ENCODE measurements around the gene MAEA.

Gene MAEA

GRCh38 chr4:1317177-1318045, 27.7 kb downstream of the MAEA start:
- Histone ChIP-seq H3K9me3 (ENCODE audit: control insufficient read depth, low read length) (no peaks in the 10 kb centered on the region), H4K91ac (ENCODE audit: low read length) (peak overlapping the region; percentile 72), H2BK12ac (ENCODE audit: low read length in 2 of 2) (no peak overlapping the region), H3K14ac (ENCODE audit: low read length in 2 of 2) (peak overlapping the region in 1 of 2 experiments; percentile 56), H3K79me1 (replicated peaks; ENCODE audit: low read length, poor library complexity, severe bottlenecking) (peaks cover 59% of the 10 kb centered on the region), H3K27ac (ENCODE audit: low read length, poor library complexity, severe bottlenecking) (no peak overlapping the region), H3K4me1 (ENCODE audit: control insufficient read depth, insufficient read depth, low read depth, low read length) (peaks cover 2% of the 10 kb centered on the region), H2AK5ac (ENCODE audit: low read length, severe bottlenecking) (no peak overlapping the region), H3K4ac (ENCODE audit: low read depth in 1 of 2, low read length in 2 of 2) (no peak overlapping the region), H2BK15ac (ENCODE audit: low read depth, poor library complexity, severe bottlenecking) (no peak overlapping the region), H2AFZ (ENCODE audit: low read depth, low read length) (no peak overlapping the region), H2BK5ac (ENCODE audit: low read depth, low read length, poor library complexity, severe bottlenecking) (no peak overlapping the region), H3K4me2 (ENCODE audit: low read length, poor library complexity, severe bottlenecking) (no peak overlapping the region), H4K8ac (ENCODE audit: low read length) (no peak overlapping the region), H3K9ac (ENCODE audit: low read length) (no peak overlapping the region), H3K4me3 (ENCODE audit: insufficient read depth in 1 of 2, low read depth in 1 of 2, low read length in 2 of 2) (peak overlapping the region in 1 of 2 experiments; percentile 9), H3K18ac (ENCODE audit: low read depth in 1 of 2, low read length in 2 of 2) (no peak overlapping the region), H3K23ac (ENCODE audit: low read length in 2 of 2) (peak overlapping the region in 1 of 2 experiments; percentile 14), H3K27me3 (ENCODE audit: control insufficient read depth in 1 of 2, insufficient read depth in 1 of 2, low read length in 2 of 2) (no peaks in the 10 kb centered on the region), H3K36me3 (ENCODE audit: control insufficient read depth in 1 of 2, insufficient read depth in 2 of 2, low read depth in 1 of 2, low read length in 2 of 2) (peaks cover 78 to 82% of the 10 kb centered on the region in 2 experiments), H2BK120ac (ENCODE audit: low read depth, low read length) (no peak overlapping the region)
- DNase-seq, result no peak
- 97% methylated on average over 29 of the region's 29 CpGs for WGBS

GRCh38 chr4:1318046-1318375, 28.3 kb downstream of the MAEA start:
- Histone ChIP-seq H3K4me3 (ENCODE audit: insufficient read depth in 1 of 2, low read depth in 1 of 2, low read length in 2 of 2) (no peak overlapping the region), H3K27ac (ENCODE audit: low read length, poor library complexity, severe bottlenecking) (no peak overlapping the region), H3K14ac (ENCODE audit: low read length in 2 of 2) (no peak overlapping the region), H3K4ac (ENCODE audit: low read depth in 1 of 2, low read length in 2 of 2) (no peak overlapping the region), H3K4me2 (ENCODE audit: low read length, poor library complexity, severe bottlenecking) (no peak overlapping the region), H2BK15ac (ENCODE audit: low read depth, poor library complexity, severe bottlenecking) (no peak overlapping the region), H3K9ac (ENCODE audit: low read length) (no peak overlapping the region), H2BK120ac (ENCODE audit: low read depth, low read length) (no peak overlapping the region), H3K4me1 (ENCODE audit: control insufficient read depth, insufficient read depth, low read depth, low read length) (peaks cover 4% of the 10 kb centered on the region), H2BK12ac (ENCODE audit: low read length in 2 of 2) (no peak overlapping the region), H3K27me3 (ENCODE audit: control insufficient read depth in 1 of 2, insufficient read depth in 1 of 2, low read length in 2 of 2) (no peaks in the 10 kb centered on the region), H3K23ac (ENCODE audit: low read length in 2 of 2) (no peak overlapping the region), H4K91ac (ENCODE audit: low read length) (no peak overlapping the region), H3K79me1 (replicated peaks; ENCODE audit: low read length, poor library complexity, severe bottlenecking) (peaks cover 57% of the 10 kb centered on the region), H2AFZ (ENCODE audit: low read depth, low read length) (no peak overlapping the region), H4K8ac (ENCODE audit: low read length) (no peak overlapping the region), H3K36me3 (ENCODE audit: control insufficient read depth in 1 of 2, insufficient read depth in 2 of 2, low read depth in 1 of 2, low read length in 2 of 2) (peaks cover 75 to 82% of the 10 kb centered on the region in 2 experiments), H3K18ac (ENCODE audit: low read depth in 1 of 2, low read length in 2 of 2) (no peak overlapping the region), H2BK5ac (ENCODE audit: low read depth, low read length, poor library complexity, severe bottlenecking) (no peak overlapping the region), H2AK5ac (ENCODE audit: low read length, severe bottlenecking) (no peak overlapping the region), H3K9me3 (ENCODE audit: control insufficient read depth, low read length) (no peaks in the 10 kb centered on the region)
- WGBS, result 98% methylated on average over 13 of the region's 13 CpGs
- no peak for DNase-seq

DNA sequence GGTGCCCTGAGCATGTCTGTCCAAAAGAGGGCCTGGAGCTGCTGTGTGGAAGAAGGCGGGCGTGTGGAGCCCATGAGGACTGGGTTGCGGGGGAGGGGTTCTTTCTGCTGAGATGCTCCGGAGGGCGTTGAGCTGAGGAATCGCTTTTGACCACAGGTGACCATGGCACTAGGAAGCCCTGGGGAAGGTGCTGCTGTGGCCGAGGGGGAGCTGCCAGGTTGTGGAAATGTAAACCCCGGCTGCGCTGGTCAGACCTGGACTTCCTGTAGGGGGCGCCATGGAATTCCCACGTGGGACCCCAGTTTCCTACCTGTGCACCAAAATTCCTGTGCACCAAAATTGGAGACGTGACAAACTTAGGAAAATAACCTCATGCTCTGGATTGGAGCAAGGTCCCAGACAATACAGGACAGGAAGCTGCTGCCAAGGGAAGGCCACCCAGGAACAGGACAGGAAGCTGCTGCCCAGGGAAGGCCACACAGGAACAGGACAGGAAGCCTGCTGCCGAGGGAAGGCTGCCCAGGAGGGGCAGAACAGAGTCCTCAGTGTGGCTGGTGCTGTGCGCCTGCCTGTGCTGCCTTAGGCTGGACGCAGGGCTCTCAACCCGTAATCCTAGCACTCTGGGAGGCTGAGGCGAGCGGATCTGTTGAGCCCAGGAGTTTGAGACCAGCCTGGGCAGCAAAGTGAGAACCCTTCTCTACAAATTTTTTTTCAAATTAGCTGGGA, 29.0 kb downstream of the MAEA start:
- H3K4me3 ChIP-seq (ENCODE audit: insufficient read depth in 1 of 2, low read depth in 1 of 2, low read length in 2 of 2), result no peak overlapping the region
- H2BK15ac ChIP-seq (ENCODE audit: low read depth, poor library complexity, severe bottlenecking), result no peak overlapping the region
- H2BK5ac ChIP-seq (ENCODE audit: low read depth, low read length, poor library complexity, severe bottlenecking), result no peak overlapping the region
- H3K27ac ChIP-seq (ENCODE audit: low read length, poor library complexity, severe bottlenecking), result no peak overlapping the region
- H3K4ac ChIP-seq (ENCODE audit: low read depth in 1 of 2, low read length in 2 of 2), result no peak overlapping the region
- H4K91ac ChIP-seq (ENCODE audit: low read length), result no peak overlapping the region
- H2BK12ac ChIP-seq (ENCODE audit: low read length in 2 of 2), result peak overlapping the region in 1 of 2 experiments; percentile 47
- peaks cover 6% of the 10 kb centered on the region for H3K9me3 ChIP-seq (ENCODE audit: control insufficient read depth, low read length)
- H3K4me2 ChIP-seq (ENCODE audit: low read length, poor library complexity, severe bottlenecking), result no peak overlapping the region
- H2AFZ ChIP-seq (ENCODE audit: low read depth, low read length), result no peak overlapping the region
- peaks cover 8% of the 10 kb centered on the region for H3K4me1 ChIP-seq (ENCODE audit: control insufficient read depth, insufficient read depth, low read depth, low read length)
- no peaks in the 10 kb centered on the region for H3K27me3 ChIP-seq (ENCODE audit: control insufficient read depth in 1 of 2, insufficient read depth in 1 of 2, low read length in 2 of 2)
- DNase-seq, result no peak
- no peak overlapping the region for H3K23ac ChIP-seq (ENCODE audit: low read length in 2 of 2)
- no peak overlapping the region for H3K9ac ChIP-seq (ENCODE audit: low read length)
- H3K36me3 ChIP-seq (ENCODE audit: control insufficient read depth in 1 of 2, insufficient read depth in 2 of 2, low read depth in 1 of 2, low read length in 2 of 2), result peaks cover 74 to 82% of the 10 kb centered on the region in 2 experiments
- H3K79me1 ChIP-seq (replicated peaks; ENCODE audit: low read length, poor library complexity, severe bottlenecking), result peaks cover 55% of the 10 kb centered on the region
- WGBS, result 94% methylated on average over 18 of the region's 18 CpGs
- no peak overlapping the region for H2AK5ac ChIP-seq (ENCODE audit: low read length, severe bottlenecking)
- no peak overlapping the region for H4K8ac ChIP-seq (ENCODE audit: low read length)
- H2BK120ac ChIP-seq (ENCODE audit: low read depth, low read length), result no peak overlapping the region
- no peak overlapping the region for H3K18ac ChIP-seq (ENCODE audit: low read depth in 1 of 2, low read length in 2 of 2)
- H3K14ac ChIP-seq (ENCODE audit: low read length in 2 of 2), result no peak overlapping the region

- no peak overlapping the region for H2BK15ac ChIP-seq (ENCODE audit: low read depth, poor library complexity, severe bottlenecking)
- H4K8ac ChIP-seq (ENCODE audit: low read length), result no peak overlapping the region
- no peak overlapping the region for H2BK12ac ChIP-seq (ENCODE audit: low read length in 2 of 2)
- peaks cover 71 to 78% of the 10 kb centered on the region in 2 experiments for H3K36me3 ChIP-seq (ENCODE audit: control insufficient read depth in 1 of 2, insufficient read depth in 2 of 2, low read depth in 1 of 2, low read length in 2 of 2)
- WGBS, result 94% methylated on average over 13 of the region's 13 CpGs
- no peak overlapping the region for H3K4me3 ChIP-seq (ENCODE audit: insufficient read depth in 1 of 2, low read depth in 1 of 2, low read length in 2 of 2)
- no peak overlapping the region for H2BK120ac ChIP-seq (ENCODE audit: low read depth, low read length)
- H3K9me3 ChIP-seq (ENCODE audit: control insufficient read depth, low read length), result peaks cover 18% of the 10 kb centered on the region
- no peak overlapping the region for H2BK5ac ChIP-seq (ENCODE audit: low read depth, low read length, poor library complexity, severe bottlenecking)
- no peak overlapping the region for H3K27ac ChIP-seq (ENCODE audit: low read length, poor library complexity, severe bottlenecking)
- no peak overlapping the region for H2AK5ac ChIP-seq (ENCODE audit: low read length, severe bottlenecking)
- no peak overlapping the region for H3K9ac ChIP-seq (ENCODE audit: low read length)
- H3K4ac ChIP-seq (ENCODE audit: low read depth in 1 of 2, low read length in 2 of 2), result no peak overlapping the region
- H3K4me1 ChIP-seq (ENCODE audit: control insufficient read depth, insufficient read depth, low read depth, low read length), result peaks cover 12% of the 10 kb centered on the region
- H3K23ac ChIP-seq (ENCODE audit: low read length in 2 of 2), result no peak overlapping the region
- no peaks in the 10 kb centered on the region for H3K27me3 ChIP-seq (ENCODE audit: control insufficient read depth in 1 of 2, insufficient read depth in 1 of 2, low read length in 2 of 2)
- no peak overlapping the region for H2AFZ ChIP-seq (ENCODE audit: low read depth, low read length)
- no peak overlapping the region for H3K14ac ChIP-seq (ENCODE audit: low read length in 2 of 2)
- peaks cover 56% of the 10 kb centered on the region for H3K79me1 ChIP-seq (replicated peaks; ENCODE audit: low read length, poor library complexity, severe bottlenecking)
- no peak overlapping the region for H3K4me2 ChIP-seq (ENCODE audit: low read length, poor library complexity, severe bottlenecking)
- H3K18ac ChIP-seq (ENCODE audit: low read depth in 1 of 2, low read length in 2 of 2), result no peak overlapping the region
- H4K91ac ChIP-seq (ENCODE audit: low read length), result no peak overlapping the region
- DNase-seq, result no peak
Measured at GRCh38 chr4:1321486-1321885, 31.8 kb downstream of the MAEA start.

All from mesenchymal stem cell (in vitro differentiated cells and primary cell).